GM12891 (cell line): ENCODE data around the gene PHETA1.
A peak's percentile ranks its signal among the peaks of the same experiment; 100 is the strongest.

Experiments
- DNase-seq: peaks from one replicate; pipeline ENCODE4 v3.0.0; 2011; ENCODE audit warnings: low spot score; ENCODE audit not compliant: insufficient read length
- FAIRE-seq: peaks from 2 replicates; lab custom pipeline; 2011; peaks lifted over from hg19 to GRCh38; lab: Jason Lieb, UNC
- PAX5 ChIP-seq: IDR thresholded peaks from 2 replicates; pipeline ENCODE4 v1.6.1; 2011; ENCODE audit warnings: low read length, moderate library complexity, mild to moderate bottlenecking; ENCODE audit not compliant: insufficient read depth, severe bottlenecking
- POLR2A ChIP-seq: IDR thresholded peaks from 2 replicates; pipeline ENCODE4 v1.6.1; 2011; ENCODE audit warnings: low read depth, low read length, control low read depth
- POLR2AphosphoS5 ChIP-seq: IDR thresholded peaks from 2 replicates; pipeline ENCODE4 v1.6.1; 2011; ENCODE audit warnings: low read depth, low read length, control low read depth
- POU2F2 ChIP-seq: IDR thresholded peaks from 2 replicates; pipeline ENCODE4 v1.6.1; 2011; ENCODE audit warnings: low read depth, mild to moderate bottlenecking, control low read depth, low read length, moderate library complexity
- SPI1 ChIP-seq: IDR thresholded peaks from 2 replicates; pipeline ENCODE4 v1.6.1; 2011; ENCODE audit warnings: low read depth, low read length, control low read depth
- TAF1 ChIP-seq: IDR thresholded peaks from 2 replicates; pipeline ENCODE4 v1.6.1; 2011; ENCODE audit warnings: low read depth, low read length, control low read depth

PHETA1 gene

GRCh38 chr12:111360325-111360930, 8.5 kb downstream of the PHETA1 start:
- TF ChIP-seq POLR2A = no peak
- TF ChIP-seq SPI1 = no peak
- TF ChIP-seq PAX5 = no peak
- no peak for DNase-seq
- no peak for FAIRE-seq

GRCh38 chr12:111359914-111360276, 9.0 kb downstream of the PHETA1 start:
- no peak for DNase-seq
- no peak for TF ChIP-seq SPI1
- TF ChIP-seq POLR2A = no peak
- no peak for TF ChIP-seq POU2F2
- TF ChIP-seq PAX5 = no peak
- TF ChIP-seq POLR2AphosphoS5 = no peak
- no peak for TF ChIP-seq TAF1
- FAIRE-seq = peak; percentile 9

GRCh38 chr12:111359231-111359913, 9.5 kb downstream of the PHETA1 start:
- DNase-seq (no peak), FAIRE-seq (no peak)
- TF ChIP-seq PAX5 (no peak), SPI1 (no peak), POLR2AphosphoS5 (no peak), TAF1 (no peak), POLR2A (no peak), POU2F2 (no peak)

GRCh38 chr12:111355201-111355925, 13.5 kb downstream of the PHETA1 start:
- no peak for DNase-seq
- no peak for FAIRE-seq
- TF ChIP-seq POU2F2 (no peak), SPI1 (no peak), POLR2AphosphoS5 (no peak), TAF1 (no peak), POLR2A (no peak)

GRCh38 chr12:111354511-111354910, 14.4 kb downstream of the PHETA1 start:
- DNase-seq (no peak), FAIRE-seq (no peak)
- TF ChIP-seq SPI1 (no peak), PAX5 (no peak), POLR2AphosphoS5 (no peak), POU2F2 (no peak), POLR2A (no peak), TAF1 (no peak)

GRCh38 chr12:111353603-111354295, 15.1 kb downstream of the PHETA1 start:
- FAIRE-seq = no peak
- no peak for DNase-seq
- TF ChIP-seq TAF1 = no peak

GRCh38 chr12:111353026-111353425, 15.9 kb downstream of the PHETA1 start:
- TF ChIP-seq TAF1 = no peak
- FAIRE-seq (no peak), DNase-seq (no peak)

GRCh38 chr12:111352296-111352993, 16.4 kb downstream of the PHETA1 start:
- DNase-seq = no peak
- FAIRE-seq = no peak
- no peak for TF ChIP-seq SPI1
- no peak for TF ChIP-seq PAX5
- TF ChIP-seq TAF1 = no peak
- no peak for TF ChIP-seq POLR2A
- TF ChIP-seq POLR2AphosphoS5 = no peak
- TF ChIP-seq POU2F2 = no peak

GRCh38 chr12:111351026-111351425, 17.9 kb downstream of the PHETA1 start:
- FAIRE-seq (no peak), DNase-seq (no peak)
- no peak for TF ChIP-seq POLR2A
- TF ChIP-seq POLR2AphosphoS5 = no peak
- no peak for TF ChIP-seq PAX5
- TF ChIP-seq POU2F2 = no peak
- TF ChIP-seq SPI1 = no peak
- no peak for TF ChIP-seq TAF1
